Keratinocyte (primary cell): Measurements from ENCODE around the gene SACM1L. TPM values are rescaled to one million over a fixed set of nuclear protein-coding genes. Genes with fewer than 3 reads are reported as not detected.

ENCODE experiments used
- DNase-seq: peaks from one replicate; pipeline ENCODE4 v3.0.0-alpha.2; 2011; ENCODE audit warnings: low read depth, missing footprints, low spot score
- FAIRE-seq: peaks from 2 replicates; lab custom pipeline; 2011; peaks lifted over from hg19 to GRCh38; lab: Jason Lieb, UNC
- H2AFZ ChIP-seq: 2 replicates; pipeline ENCODE4 v1.6.0; 2012; ENCODE audit warnings: low read length, control low read depth, inconsistent platforms; ENCODE audit not compliant: control insufficient read depth
- H3K27ac ChIP-seq: 2 replicates; pipeline ENCODE4 v1.5.1; 2011; ENCODE audit warnings: low read length; ENCODE audit not compliant: control insufficient read depth, insufficient read depth
- H3K27me3 ChIP-seq: 3 replicates; pipeline ENCODE4 v1.6.0; 2011; ENCODE audit warnings: low read length; ENCODE audit not compliant: control insufficient read depth, insufficient read depth; ENCODE audit errors: extremely low read depth
- H3K36me3 ChIP-seq, 2 experiments: 2 replicates in 1 of 2; 3 replicates in 1 of 2; pipeline ENCODE4 v1.5.1; 2011; ENCODE audit warnings: low read length in 2 of 2, mild to moderate bottlenecking in 1 of 2; ENCODE audit not compliant: control insufficient read depth in 2 of 2, insufficient read depth in 2 of 2; ENCODE audit errors: extremely low read depth in 1 of 2
- H3K4me1 ChIP-seq: 3 replicates; pipeline ENCODE4 v1.5.1; 2011; ENCODE audit warnings: low read length; ENCODE audit not compliant: control insufficient read depth, insufficient read depth; ENCODE audit errors: extremely low read depth
- H3K4me2 ChIP-seq: 3 replicates; pipeline ENCODE4 v1.6.0; 2011; ENCODE audit warnings: low read depth, low read length; ENCODE audit not compliant: control insufficient read depth, insufficient read depth; ENCODE audit errors: extremely low read depth
- H3K4me3 ChIP-seq, 3 experiments: fragments of 200-600 bp in 1 of 3; sonication (generic) in 1 of 3; 2 replicates in 2 of 3; 3 replicates in 1 of 3; pipeline ENCODE4 v1.5.1; 2011 to 2016; ENCODE audit warnings: low read length in 3 of 3, mild to moderate bottlenecking in 3 of 3, control low read depth in 2 of 3, inconsistent platforms in 1 of 3, low read depth in 1 of 3, mixed read lengths in 1 of 3, mixed run types in 1 of 3, moderate library complexity in 1 of 3; ENCODE audit not compliant: control insufficient read depth in 2 of 3, insufficient read depth in 2 of 3; ENCODE audit errors: extremely low read depth in 1 of 3
- H3K79me2 ChIP-seq: 2 replicates; pipeline ENCODE4 v1.6.0; 2012; ENCODE audit warnings: low read length; ENCODE audit not compliant: control insufficient read depth, insufficient read depth
- H3K9ac ChIP-seq: 3 replicates; pipeline ENCODE4 v1.6.0; 2011; ENCODE audit warnings: low read length; ENCODE audit not compliant: control insufficient read depth, insufficient read depth; ENCODE audit errors: extremely low read depth
- H3K9me1 ChIP-seq: 3 replicates; pipeline ENCODE4 v1.6.0; 2011; ENCODE audit warnings: low read length; ENCODE audit not compliant: control insufficient read depth, insufficient read depth; ENCODE audit errors: extremely low read depth
- H3K9me3 ChIP-seq: 2 replicates; pipeline ENCODE4 v1.5.1; 2012; ENCODE audit warnings: low read depth, low read length; ENCODE audit not compliant: control insufficient read depth
- H4K20me1 ChIP-seq: 3 replicates; pipeline ENCODE4 v1.6.0; 2011; ENCODE audit warnings: low read length; ENCODE audit not compliant: control insufficient read depth, insufficient read depth; ENCODE audit errors: extremely low read depth
- EZH2 ChIP-seq: IDR thresholded peaks from one replicate; pipeline ENCODE4 v1.6.1; 2012; ENCODE audit warnings: inconsistent platforms, mild to moderate bottlenecking, low read length, moderate library complexity
- dilution Hi-C: fragments of 300-500 bp; cut with MboI; formaldehyde crosslinking; loops from one replicate; pipeline ENCODE4 v1.7.0; 2020; ENCODE audit warnings: low sequenced_read_pairs; ENCODE audit not compliant: extremely low pct_ligation_motif_present
- polyA plus RNA-seq, 5 experiments: library from polyadenylated mRNA; depleted of rRNA in 3 of 5; stranded (reverse) in 3 of 5; stranded (forward) in 1 of 5; unstranded in 1 of 5; fragments of >200 nt; gene quantifications; 1 replicate in 1 of 5; 2 replicates in 3 of 5; 3 replicates in 1 of 5; pipeline versions ENCODE4 v1.2.1 to v1.2.3, GENCODE V29; 2011 to 2012; ENCODE audit warnings: missing spikeins in 2 of 5, low read depth in 1 of 5, low replicate concordance in 1 of 5
- TF ChIP-seq, protein P1 (sequence below), 3 experiments: IDR thresholded peaks in 1 of 3; conservative IDR thresholded peaks in 1 of 3; optimal IDR thresholded peaks in 1 of 3; 2 replicates in 2 of 3; 3 replicates in 1 of 3; pipeline versions ENCODE3 to v1.5.1; 2011; ENCODE audit warnings: low read length in 3 of 3, mild to moderate bottlenecking in 3 of 3, moderate library complexity in 2 of 3, control low read depth in 1 of 3, inconsistent platforms in 1 of 3; ENCODE audit not compliant: insufficient read depth in 2 of 3; ENCODE audit errors: extremely low read depth in 1 of 3

Gene SACM1L
- polyA plus RNA-seq, 1 donor (not counting 4 experiments of a cell fraction or from before 2014, with no cell fraction given), result 44.3 TPM

DNA sequence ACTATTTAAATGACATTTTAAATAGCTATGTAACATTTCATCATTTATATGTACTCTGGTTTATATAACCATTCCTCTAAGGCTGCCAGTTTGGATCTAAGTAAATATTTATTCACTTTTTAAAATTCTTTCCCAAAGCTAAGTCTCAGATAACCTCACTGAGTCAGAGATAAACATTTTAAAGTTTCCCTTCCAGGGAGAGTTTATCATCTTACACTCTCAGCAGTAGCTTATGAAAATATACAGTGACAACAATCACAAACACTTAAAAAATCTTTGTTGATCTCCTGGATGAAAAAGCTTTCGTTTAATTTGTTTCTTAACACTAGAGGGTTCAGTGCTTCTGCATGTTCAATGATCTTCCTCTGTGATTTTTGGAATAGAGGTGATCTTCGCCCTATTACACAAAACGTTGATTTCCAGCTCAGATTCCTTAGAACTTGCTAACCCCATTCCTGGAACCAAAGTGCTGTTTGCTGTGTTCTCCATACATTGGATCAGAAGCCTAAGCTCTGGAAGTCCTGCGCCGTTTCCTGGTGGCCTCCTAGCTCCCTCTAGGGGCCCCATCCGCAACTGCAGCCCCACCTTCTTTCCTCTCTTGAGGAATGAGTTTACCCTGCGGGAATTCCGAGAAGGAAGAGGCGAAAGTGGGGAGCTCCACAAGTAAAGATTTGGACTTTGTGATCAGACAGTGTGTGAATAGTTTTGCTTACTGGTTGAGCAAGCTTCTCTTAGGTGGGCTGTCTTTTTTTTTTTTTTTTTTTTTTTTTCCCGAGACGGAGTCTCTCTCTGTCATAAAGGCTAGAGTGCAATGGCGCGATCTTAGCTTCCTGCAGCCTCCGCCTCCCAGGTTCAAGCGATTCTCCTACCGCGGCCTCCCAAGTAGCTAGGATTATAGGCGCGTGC is 29.3 kb upstream of the SACM1L start:
- dilution Hi-C loops, result loop anchor here (25.0 kb wide), 1 partner anchor 148 kb away; no protein-coding TSS in a partner anchor
- no peak overlapping the region for H3K27ac ChIP-seq
- peaks cover 10% of the 10 kb centered on the region for H3K4me1 ChIP-seq
- H2AFZ ChIP-seq, result no peak overlapping the region
- H3K9me3 ChIP-seq, result no peaks in the 10 kb centered on the region
- H4K20me1 ChIP-seq, result no peaks in the 10 kb centered on the region
- H3K9ac ChIP-seq, result no peak overlapping the region
- H3K4me3 ChIP-seq, result no peak overlapping the region
- H3K27me3 ChIP-seq, result no peaks in the 10 kb centered on the region
- no peak overlapping the region for H3K4me2 ChIP-seq
- DNase-seq (no peak), FAIRE-seq (no peak)
- TF ChIP-seq, protein P1, sequence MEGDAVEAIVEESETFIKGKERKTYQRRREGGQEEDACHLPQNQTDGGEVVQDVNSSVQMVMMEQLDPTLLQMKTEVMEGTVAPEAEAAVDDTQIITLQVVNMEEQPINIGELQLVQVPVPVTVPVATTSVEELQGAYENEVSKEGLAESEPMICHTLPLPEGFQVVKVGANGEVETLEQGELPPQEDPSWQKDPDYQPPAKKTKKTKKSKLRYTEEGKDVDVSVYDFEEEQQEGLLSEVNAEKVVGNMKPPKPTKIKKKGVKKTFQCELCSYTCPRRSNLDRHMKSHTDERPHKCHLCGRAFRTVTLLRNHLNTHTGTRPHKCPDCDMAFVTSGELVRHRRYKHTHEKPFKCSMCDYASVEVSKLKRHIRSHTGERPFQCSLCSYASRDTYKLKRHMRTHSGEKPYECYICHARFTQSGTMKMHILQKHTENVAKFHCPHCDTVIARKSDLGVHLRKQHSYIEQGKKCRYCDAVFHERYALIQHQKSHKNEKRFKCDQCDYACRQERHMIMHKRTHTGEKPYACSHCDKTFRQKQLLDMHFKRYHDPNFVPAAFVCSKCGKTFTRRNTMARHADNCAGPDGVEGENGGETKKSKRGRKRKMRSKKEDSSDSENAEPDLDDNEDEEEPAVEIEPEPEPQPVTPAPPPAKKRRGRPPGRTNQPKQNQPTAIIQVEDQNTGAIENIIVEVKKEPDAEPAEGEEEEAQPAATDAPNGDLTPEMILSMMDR (optimal IDR thresholded peaks at IDR 0.05 in 1 of 3, IDR thresholded peaks at IDR 0.05 in 1 of 3, conservative IDR thresholded peaks at IDR 0.05 in 1 of 3; ENCODE audit: extremely low read depth in 1 of 3, insufficient read depth in 2 of 3, low read length in 3 of 3), result peak; percentile 80 to 97 (median 93)
- TF ChIP-seq EZH2, result no peak
- H3K9me1 ChIP-seq, result no peaks in the 10 kb centered on the region
- H3K36me3 ChIP-seq, result no peaks in the 10 kb centered on the region
- no peaks in the 10 kb centered on the region for H3K79me2 ChIP-seq

DNA sequence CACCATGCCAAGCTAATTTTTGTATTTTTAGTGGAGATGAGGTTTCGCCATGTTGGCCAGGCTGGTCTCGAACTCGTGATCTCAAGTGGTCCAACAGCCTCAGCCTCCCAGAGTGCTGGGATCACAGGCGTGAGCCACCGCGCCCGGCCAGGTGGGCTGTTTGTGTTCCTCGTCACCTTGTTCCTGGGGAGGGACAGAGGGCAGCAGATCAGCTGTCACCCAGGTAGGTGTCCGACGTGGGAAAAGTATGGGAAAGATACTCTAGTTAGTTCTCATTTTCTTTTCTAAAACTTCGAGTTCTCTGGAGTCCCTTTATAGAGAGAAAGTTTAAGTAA is 28.7 kb upstream of the SACM1L start:
- H3K79me2 ChIP-seq, result no peaks in the 10 kb centered on the region
- H2AFZ ChIP-seq, result no peak overlapping the region
- dilution Hi-C loops, result loop anchor here (25.0 kb wide), 1 partner anchor 148 kb away; no protein-coding TSS in a partner anchor
- no peak overlapping the region for H3K4me3 ChIP-seq
- no peaks in the 10 kb centered on the region for H3K36me3 ChIP-seq
- peaks cover 16% of the 10 kb centered on the region for H3K4me1 ChIP-seq
- no peaks in the 10 kb centered on the region for H3K9me3 ChIP-seq
- DNase-seq (no peak), FAIRE-seq (no peak)
- TF ChIP-seq EZH2, result no peak
- TF ChIP-seq, protein P1 (optimal IDR thresholded peaks at IDR 0.05 in 1 of 3, IDR thresholded peaks at IDR 0.05 in 1 of 3, conservative IDR thresholded peaks at IDR 0.05 in 1 of 3; ENCODE audit: extremely low read depth in 1 of 3, insufficient read depth in 2 of 3, low read length in 3 of 3), result no peak
- peaks cover 3% of the 10 kb centered on the region for H4K20me1 ChIP-seq
- no peak overlapping the region for H3K9ac ChIP-seq
- no peaks in the 10 kb centered on the region for H3K27me3 ChIP-seq
- no peaks in the 10 kb centered on the region for H3K9me1 ChIP-seq
- no peak overlapping the region for H3K27ac ChIP-seq
- no peak overlapping the region for H3K4me2 ChIP-seq
